Activated naive CD8-positive, alpha-beta T cell (primary cell): ENCODE data around the gene KRTAP2-3.
"Not testable (repeated sequence)": the region's sequence is repeated elsewhere in the genome, so short reads cannot be mapped to it uniquely, and the experiment has no call there.

Experiments
- H3K27ac Mint-ChIP-seq: one replicate; pipeline ENCODE4 v1.8.0; 2021; ENCODE audit warnings: mixed read lengths
- H3K27me3 Mint-ChIP-seq: one replicate; pipeline ENCODE4 v1.8.0; 2021; ENCODE audit warnings: mixed read lengths
- H3K36me3 Mint-ChIP-seq: one replicate; pipeline ENCODE4 v1.8.0; 2021; ENCODE audit warnings: mixed read lengths
- H3K4me1 Mint-ChIP-seq: one replicate; pipeline ENCODE4 v1.8.0; 2021; ENCODE audit warnings: low read depth, mixed read lengths
- H3K4me3 Mint-ChIP-seq: one replicate; pipeline ENCODE4 v1.8.0; 2021; ENCODE audit warnings: mild to moderate bottlenecking, mixed read lengths
- H3K9me3 Mint-ChIP-seq: one replicate; pipeline ENCODE4 v1.8.0; 2021; ENCODE audit warnings: low read depth, mixed read lengths

KRTAP2-3 gene

GRCh38 chr17:41060052-41060604 is at the start of gene KRTAP2-3:
TSS of gene KRTAP2-3 (minus strand) at chr17:41060114. CDS start at chr17:41060050, 64 bp downstream.
- Mint-ChIP-seq H3K9me3 (no peaks in the 10 kb centered on the region), H3K4me1 (peaks cover 3% of the 10 kb centered on the region), H3K27ac (no peak within 1 kb of the TSS), H3K36me3 (no peaks in the 10 kb centered on the region), H3K27me3 (peaks cover 30% of the 10 kb centered on the region), H3K4me3 (no peak within 1 kb of the TSS)

- not testable (repeated sequence) for H3K27me3 Mint-ChIP-seq, H3K36me3 Mint-ChIP-seq, H3K27ac Mint-ChIP-seq, H3K9me3 Mint-ChIP-seq, H3K4me3 Mint-ChIP-seq
- H3K4me1 Mint-ChIP-seq, result peaks cover 13% of the 10 kb centered on the region
These were observed 48.9 kb upstream of the KRTAP2-3 start for GRCh38 chr17:41108728-41109386.

GRCh38 chr17:41107941-41108450 is 48.1 kb upstream of the KRTAP2-3 start:
- Mint-ChIP-seq H3K36me3 (peaks cover 4% of the 10 kb centered on the region), H3K4me1 (peaks cover 13% of the 10 kb centered on the region), H3K27ac (no peak overlapping the region), H3K9me3 (no peaks in the 10 kb centered on the region), H3K27me3 (peaks cover 4% of the 10 kb centered on the region), H3K4me3 (no peak overlapping the region)

- H3K27ac Mint-ChIP-seq, result not testable (repeated sequence)
These were observed 45.4 kb upstream of the KRTAP2-3 start, which contains the start of gene KRTAP4-9 for GRCh38 chr17:41105347-41105746. TSS of gene KRTAP4-9 (plus strand) at chr17:41105389. CDS start at chr17:41105389, 0 bp downstream.

GRCh38 chr17:41104386-41105038 is 44.6 kb upstream of the KRTAP2-3 start:
- H3K36me3 Mint-ChIP-seq, H3K4me3 Mint-ChIP-seq, H3K27me3 Mint-ChIP-seq, H3K9me3 Mint-ChIP-seq, H3K27ac Mint-ChIP-seq: not testable (repeated sequence)
- H3K4me1 Mint-ChIP-seq, result peaks cover 21% of the 10 kb centered on the region

More at GRCh38 chr17:41105347-41105746, 45.4 kb upstream of the KRTAP2-3 start, which contains the start of gene KRTAP4-9:
- not testable (repeated sequence) for H3K9me3 Mint-ChIP-seq, H3K27me3 Mint-ChIP-seq, H3K36me3 Mint-ChIP-seq, H3K4me3 Mint-ChIP-seq
- H3K4me1 Mint-ChIP-seq, result peaks cover 15% of the 10 kb centered on the region

GRCh38 chr17:41103896-41104295 is 44.0 kb upstream of the KRTAP2-3 start:
- H3K36me3 Mint-ChIP-seq, result no peaks in the 10 kb centered on the region
- H3K27ac Mint-ChIP-seq, result no peak overlapping the region
- peaks cover 19% of the 10 kb centered on the region for H3K4me1 Mint-ChIP-seq
- peaks cover 4% of the 10 kb centered on the region for H3K27me3 Mint-ChIP-seq
- no peak overlapping the region for H3K4me3 Mint-ChIP-seq
- H3K9me3 Mint-ChIP-seq, result no peaks in the 10 kb centered on the region

GRCh38 chr17:41101586-41102259 is 41.8 kb upstream of the KRTAP2-3 start, which contains the start of gene KRTAP4-16:
TSS of gene KRTAP4-16 (minus strand) at chr17:41102209. CDS start at chr17:41102209, 0 bp downstream.
- Mint-ChIP-seq H3K4me1 (peaks cover 9% of the 10 kb centered on the region), H3K36me3 (no peaks in the 10 kb centered on the region), H3K27me3 (peaks cover 8% of the 10 kb centered on the region), H3K9me3 (no peaks in the 10 kb centered on the region), H3K4me3 (no peak within 1 kb of the TSS), H3K27ac (no peak within 1 kb of the TSS)

GRCh38 chr17:41099682-41100480 is 40.0 kb upstream of the KRTAP2-3 start:
- H3K27me3 Mint-ChIP-seq, H3K27ac Mint-ChIP-seq, H3K4me1 Mint-ChIP-seq, H3K9me3 Mint-ChIP-seq, H3K4me3 Mint-ChIP-seq, H3K36me3 Mint-ChIP-seq: not testable (repeated sequence)

- no peaks in the 10 kb centered on the region for H3K36me3 Mint-ChIP-seq
These were observed 38.6 kb upstream of the KRTAP2-3 start for GRCh38 chr17:41098481-41098880.

GRCh38 chr17:41098042-41098441 is 38.1 kb upstream of the KRTAP2-3 start, which contains the start of gene KRTAP4-8:
TSS of gene KRTAP4-8 (minus strand) at chr17:41098142. CDS start at chr17:41098084, 58 bp downstream.
- Mint-ChIP-seq H3K4me1 (peaks cover 9% of the 10 kb centered on the region), H3K27ac (peak within 1 kb of the TSS; percentile 52), H3K27me3 (peaks cover 7% of the 10 kb centered on the region), H3K4me3 (no peak within 1 kb of the TSS), H3K9me3 (no peaks in the 10 kb centered on the region), H3K36me3 (peaks cover 1% of the 10 kb centered on the region)

More at GRCh38 chr17:41098481-41098880, 38.6 kb upstream of the KRTAP2-3 start:
- H3K27ac Mint-ChIP-seq, result no peak overlapping the region
- H3K4me3 Mint-ChIP-seq, result no peak overlapping the region
- H3K9me3 Mint-ChIP-seq, result no peaks in the 10 kb centered on the region
- peaks cover 9% of the 10 kb centered on the region for H3K4me1 Mint-ChIP-seq
- peaks cover 7% of the 10 kb centered on the region for H3K27me3 Mint-ChIP-seq

- Mint-ChIP-seq H3K4me1 (peaks cover 9% of the 10 kb centered on the region), H3K4me3 (no peak overlapping the region)
These were observed 36.1 kb upstream of the KRTAP2-3 start for GRCh38 chr17:41096055-41096454.

GRCh38 chr17:41088760-41089352 is 28.9 kb upstream of the KRTAP2-3 start:
- H3K27me3 Mint-ChIP-seq, H3K4me3 Mint-ChIP-seq, H3K36me3 Mint-ChIP-seq, H3K4me1 Mint-ChIP-seq, H3K9me3 Mint-ChIP-seq, H3K27ac Mint-ChIP-seq: not testable (repeated sequence)

More at GRCh38 chr17:41096055-41096454, 36.1 kb upstream of the KRTAP2-3 start:
- Mint-ChIP-seq H3K27ac (no peak overlapping the region), H3K9me3 (no peaks in the 10 kb centered on the region), H3K36me3 (peaks cover 2% of the 10 kb centered on the region), H3K27me3 (peaks cover 7% of the 10 kb centered on the region)

GRCh38 chr17:41084100-41084856 is 24.4 kb upstream of the KRTAP2-3 start, which contains the start of gene KRTAP4-7:
TSS of gene KRTAP4-7 (plus strand) at chr17:41084150. CDS start at chr17:41084207, 57 bp downstream.
- H3K36me3 Mint-ChIP-seq, H3K4me1 Mint-ChIP-seq, H3K9me3 Mint-ChIP-seq, H3K4me3 Mint-ChIP-seq, H3K27ac Mint-ChIP-seq, H3K27me3 Mint-ChIP-seq: not testable (repeated sequence)
